ENCODE measurements around the gene IVNS1ABP.

- TF ChIP-seq GATA3 (IDR thresholded peaks at IDR 0.05; ENCODE audit: low read depth, low read length), result no peak
- no peak for TF ChIP-seq GATA2 (IDR thresholded peaks at IDR 0.05; ENCODE audit: low read depth, low read length)
These were observed 36.5 kb downstream of the IVNS1ABP start for GRCh38 chr1:185280589-185280988.
